ENCODE results near the gene CAPG. TPM values are rescaled to one million over a fixed set of nuclear protein-coding genes. Genes with fewer than 3 reads are reported as not detected.

The CAPG gene
- total RNA-seq, 1 donor from 2014 or later, result 165 TPM

DNA sequence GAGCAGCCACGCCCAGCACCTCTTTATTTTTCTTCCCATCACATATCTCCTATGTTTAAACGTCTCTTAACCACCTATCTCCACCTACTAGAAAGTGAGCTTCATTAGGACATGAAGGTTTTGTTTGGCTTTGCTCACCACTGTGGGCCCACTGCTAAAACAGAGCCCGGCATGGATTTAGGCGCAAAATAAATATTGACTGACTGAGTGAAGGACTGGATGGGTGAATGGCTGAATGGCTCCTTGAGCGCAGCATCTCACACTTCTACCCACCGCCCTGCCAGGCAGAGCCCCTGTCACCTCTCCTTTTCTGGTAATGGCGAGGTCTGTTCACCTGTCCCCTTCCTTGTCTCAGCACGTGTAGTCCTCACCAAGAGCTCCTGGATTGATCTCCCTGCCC is 10.1 kb downstream of the CAPG start:
- intact Hi-C loops (cut with DNase I), result no loop called here
- no peak for DNase-seq (ENCODE audit: extremely low spot score in 2 of 2)
- TF ChIP-seq POLR2A (IDR thresholded peaks at IDR 0.05) (no peak), POLR2AphosphoS5 (IDR thresholded peaks at IDR 0.05; ENCODE audit: insufficient read depth in 1 of 2, low read depth in 1 of 2) (no peak)
- TF ChIP-seq, protein P1, sequence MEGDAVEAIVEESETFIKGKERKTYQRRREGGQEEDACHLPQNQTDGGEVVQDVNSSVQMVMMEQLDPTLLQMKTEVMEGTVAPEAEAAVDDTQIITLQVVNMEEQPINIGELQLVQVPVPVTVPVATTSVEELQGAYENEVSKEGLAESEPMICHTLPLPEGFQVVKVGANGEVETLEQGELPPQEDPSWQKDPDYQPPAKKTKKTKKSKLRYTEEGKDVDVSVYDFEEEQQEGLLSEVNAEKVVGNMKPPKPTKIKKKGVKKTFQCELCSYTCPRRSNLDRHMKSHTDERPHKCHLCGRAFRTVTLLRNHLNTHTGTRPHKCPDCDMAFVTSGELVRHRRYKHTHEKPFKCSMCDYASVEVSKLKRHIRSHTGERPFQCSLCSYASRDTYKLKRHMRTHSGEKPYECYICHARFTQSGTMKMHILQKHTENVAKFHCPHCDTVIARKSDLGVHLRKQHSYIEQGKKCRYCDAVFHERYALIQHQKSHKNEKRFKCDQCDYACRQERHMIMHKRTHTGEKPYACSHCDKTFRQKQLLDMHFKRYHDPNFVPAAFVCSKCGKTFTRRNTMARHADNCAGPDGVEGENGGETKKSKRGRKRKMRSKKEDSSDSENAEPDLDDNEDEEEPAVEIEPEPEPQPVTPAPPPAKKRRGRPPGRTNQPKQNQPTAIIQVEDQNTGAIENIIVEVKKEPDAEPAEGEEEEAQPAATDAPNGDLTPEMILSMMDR (IDR thresholded peaks at IDR 0.05), result no peak

DNA sequence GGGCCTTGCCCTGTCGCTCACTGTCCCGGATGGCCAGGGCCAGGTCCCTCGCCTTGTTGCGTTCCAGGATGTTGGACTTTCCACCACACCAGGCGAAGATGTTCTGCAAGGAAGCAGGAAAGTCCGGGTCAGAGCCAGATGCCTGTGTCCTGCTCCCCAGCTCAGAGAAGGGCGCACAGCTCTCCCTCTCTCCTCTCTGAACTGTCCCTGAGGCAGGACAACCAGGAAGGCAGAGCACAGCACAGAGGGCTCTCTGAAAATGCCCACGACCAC is 11.0 kb downstream of the CAPG start:
- Histone ChIP-seq H3K27me3 (no peaks in the 10 kb centered on the region), H3K4me3 (no peak overlapping the region), H3K9me3 (no peaks in the 10 kb centered on the region), H3K27ac (no peak overlapping the region), H3K36me3 (peaks cover 2 to 50% of the 10 kb centered on the region in 2 donors), H3K4me1 (peaks cover 50% of the 10 kb centered on the region)
- intact Hi-C loops (cut with DNase I), result no loop called here
- no peak for TF ChIP-seq POLR2A (IDR thresholded peaks at IDR 0.05)
- DNase-seq (ENCODE audit: extremely low spot score in 2 of 2), result no peak

More for the DNA sequence above, 10.1 kb downstream of the CAPG start:
- H3K27me3 ChIP-seq, result no peaks in the 10 kb centered on the region
- no peaks in the 10 kb centered on the region for H3K9me3 ChIP-seq
- no peak overlapping the region for H3K27ac ChIP-seq
- peaks cover 41% of the 10 kb centered on the region for H3K4me1 ChIP-seq
- no peak overlapping the region for H3K4me3 ChIP-seq
- peaks cover 2 to 43% of the 10 kb centered on the region in 2 donors for H3K36me3 ChIP-seq

DNA sequence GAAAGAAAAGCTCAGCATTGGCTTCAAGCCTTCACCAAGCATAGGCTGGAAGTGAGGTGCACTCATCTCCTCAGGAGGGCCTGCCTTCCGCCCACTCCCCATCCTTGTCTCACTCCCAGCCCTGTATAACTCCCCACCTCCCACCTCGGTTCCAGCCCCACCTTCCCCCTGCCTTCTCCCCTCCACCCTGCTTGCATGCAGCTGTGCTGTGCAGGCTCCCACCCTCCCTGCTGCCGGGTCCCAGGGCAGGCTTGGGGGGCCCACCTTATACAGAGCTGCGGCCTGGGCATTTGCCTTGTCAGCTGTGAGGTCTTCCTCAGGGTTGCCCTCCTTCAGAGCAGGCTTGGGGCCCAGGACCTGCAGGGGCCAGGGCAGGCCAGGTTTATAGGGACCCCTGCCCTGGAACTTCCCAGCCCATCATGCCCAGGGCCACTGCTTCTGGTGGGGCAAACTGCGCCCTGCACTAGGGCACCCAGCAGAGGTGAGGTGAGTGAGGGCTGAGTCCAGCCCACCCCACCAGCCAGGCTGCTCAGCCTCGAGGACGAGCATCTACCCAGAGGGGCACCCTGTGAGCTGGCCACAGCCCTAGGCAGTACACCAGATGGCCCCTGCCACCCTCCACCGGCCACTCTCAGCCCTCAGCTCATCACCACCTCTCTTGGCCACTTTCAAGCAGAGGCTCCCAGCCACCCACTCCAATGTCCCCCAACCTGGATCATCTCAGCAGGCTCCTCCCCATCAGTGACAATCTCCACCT is 11.6 kb downstream of the CAPG start:
- H3K27me3 ChIP-seq, result no peaks in the 10 kb centered on the region
- no peak overlapping the region for H3K4me3 ChIP-seq
- DNase-seq (ENCODE audit: extremely low spot score in 2 of 2), result no peak
- no peaks in the 10 kb centered on the region for H3K9me3 ChIP-seq
- no peak for TF ChIP-seq POLR2AphosphoS5 (IDR thresholded peaks at IDR 0.05; ENCODE audit: insufficient read depth in 1 of 2, low read depth in 1 of 2)
- TF ChIP-seq, protein P1 (IDR thresholded peaks at IDR 0.05), result no peak
- TF ChIP-seq POLR2A (IDR thresholded peaks at IDR 0.05), result no peak
- H3K4me1 ChIP-seq, result peaks cover 51% of the 10 kb centered on the region
- peaks cover 2 to 50% of the 10 kb centered on the region in 2 donors for H3K36me3 ChIP-seq
- intact Hi-C loops (cut with DNase I), result no loop called here
- H3K27ac ChIP-seq, result peak overlapping the region; percentile 63

GRCh38 chr2:85397925-85398331 is 12.2 kb downstream of the CAPG start:
- Histone ChIP-seq H3K9me3 (no peaks in the 10 kb centered on the region), H3K27ac (peak overlapping the region; percentile 63), H3K4me1 (peaks cover 51% of the 10 kb centered on the region), H3K36me3 (peaks cover 2 to 50% of the 10 kb centered on the region in 2 donors), H3K4me3 (no peak overlapping the region), H3K27me3 (no peaks in the 10 kb centered on the region)
- TF ChIP-seq, protein P1 (IDR thresholded peaks at IDR 0.05), result no peak
- TF ChIP-seq POLR2A (IDR thresholded peaks at IDR 0.05), result no peak
- no peak for TF ChIP-seq POLR2AphosphoS5 (IDR thresholded peaks at IDR 0.05; ENCODE audit: insufficient read depth in 1 of 2, low read depth in 1 of 2)
- no peak for DNase-seq (ENCODE audit: extremely low spot score in 2 of 2)
- intact Hi-C loops (cut with DNase I), result no loop called here

DNA sequence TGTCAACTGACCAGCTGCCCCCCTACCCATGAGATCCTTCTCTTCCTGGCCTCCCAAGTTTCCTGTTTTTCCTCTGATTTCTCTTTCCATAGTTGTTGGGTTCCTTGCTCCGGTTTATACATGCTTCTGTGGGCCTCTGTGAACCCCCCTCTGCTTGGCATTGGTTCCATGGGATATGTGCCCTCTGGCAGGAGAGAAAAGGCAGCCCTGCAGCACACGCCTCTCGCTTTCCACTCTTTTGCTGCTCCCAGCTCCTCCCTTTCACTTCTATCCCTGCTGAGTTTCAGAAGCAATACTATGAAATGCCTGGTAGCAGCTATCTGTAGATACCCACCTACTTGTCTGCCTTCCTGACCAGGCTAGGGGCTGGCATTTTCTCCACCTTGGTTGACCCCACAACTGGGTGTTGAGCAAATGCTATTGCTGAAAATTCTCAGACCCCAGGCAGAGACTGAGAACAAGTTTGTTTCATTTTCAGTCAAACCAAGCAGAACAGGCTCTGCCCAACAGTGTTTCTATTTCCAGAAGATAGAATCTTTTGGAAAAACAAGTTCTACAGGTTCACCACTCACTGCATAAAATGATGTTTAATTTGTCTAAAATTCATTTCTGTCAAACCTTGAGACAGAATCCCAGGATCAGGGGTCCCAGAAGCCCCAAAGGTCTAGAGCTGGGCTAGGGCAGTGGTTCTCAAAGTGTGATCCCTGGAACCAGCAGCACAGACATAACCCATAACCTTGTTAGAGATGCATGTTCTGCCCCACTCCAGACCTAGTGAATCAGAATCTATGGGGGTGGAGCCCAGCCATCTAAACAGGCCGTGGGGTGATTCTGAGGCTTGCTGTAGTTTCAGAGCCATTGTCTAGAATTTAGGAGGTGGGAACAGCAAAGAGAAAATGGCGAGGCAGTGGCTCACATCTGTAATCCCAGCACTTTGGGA is 13.4 kb downstream of the CAPG start:
- Histone ChIP-seq H3K27ac (peak overlapping the region; percentile 63), H3K27me3 (no peaks in the 10 kb centered on the region), H3K9me3 (no peaks in the 10 kb centered on the region), H3K4me1 (peaks cover 51% of the 10 kb centered on the region), H3K36me3 (peaks cover 2 to 51% of the 10 kb centered on the region in 2 donors), H3K4me3 (peak overlapping the region in 1 of 2 donors; percentile 15)
- no peak for DNase-seq (ENCODE audit: extremely low spot score in 2 of 2)
- intact Hi-C loops (cut with DNase I), result no loop called here
- TF ChIP-seq POLR2AphosphoS5 (IDR thresholded peaks at IDR 0.05; ENCODE audit: insufficient read depth in 1 of 2, low read depth in 1 of 2), result no peak
- no peak for TF ChIP-seq POLR2A (IDR thresholded peaks at IDR 0.05)
- TF ChIP-seq, protein P1 (IDR thresholded peaks at IDR 0.05), result no peak

Data from vagina (tissue), 2 donors.